Measurements from ENCODE around the gene FEM1C.

Gene FEM1C

DNA sequence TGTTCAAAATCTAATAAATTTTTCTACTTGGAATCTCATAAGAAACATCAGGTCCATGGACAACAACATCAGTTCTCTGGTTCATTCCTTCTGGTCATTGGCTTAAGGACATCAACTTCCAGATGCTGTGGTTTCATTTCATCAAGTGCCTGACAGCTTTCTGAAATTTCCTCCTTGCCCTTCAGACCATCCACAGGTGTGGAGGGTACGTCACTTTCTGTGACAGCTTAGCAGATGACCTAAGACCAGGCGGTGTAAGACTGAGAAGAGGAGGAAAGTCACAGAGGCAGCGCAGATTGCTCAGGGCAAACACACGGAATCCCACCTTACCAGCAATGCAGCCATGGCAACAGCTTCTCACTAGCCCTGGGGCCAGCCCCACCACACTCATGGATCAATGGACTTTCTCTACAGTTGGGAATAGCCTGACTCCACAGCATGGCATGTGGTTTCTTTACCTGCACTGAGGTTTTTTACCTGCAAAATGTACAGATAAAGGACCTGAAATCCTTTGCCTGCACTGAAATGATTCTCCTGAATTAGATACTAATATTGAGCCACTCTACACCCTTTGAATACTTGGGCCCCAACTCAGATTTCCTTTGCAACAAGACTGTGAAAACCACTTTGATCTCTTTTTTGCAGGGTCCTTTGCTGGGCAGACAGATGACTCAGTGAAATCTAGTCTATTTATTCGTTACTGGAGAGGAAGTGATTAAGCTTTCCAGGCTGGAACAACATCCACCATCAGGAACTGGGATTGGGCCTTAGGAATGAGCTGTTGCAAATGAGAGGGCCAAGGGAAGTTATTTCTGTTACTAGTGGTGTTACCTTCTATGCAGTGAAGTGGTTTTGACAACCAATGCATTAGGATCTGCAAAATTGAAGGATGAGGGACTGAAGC is 30.8 kb upstream of the FEM1C start:
- TF ChIP-seq, protein P1, sequence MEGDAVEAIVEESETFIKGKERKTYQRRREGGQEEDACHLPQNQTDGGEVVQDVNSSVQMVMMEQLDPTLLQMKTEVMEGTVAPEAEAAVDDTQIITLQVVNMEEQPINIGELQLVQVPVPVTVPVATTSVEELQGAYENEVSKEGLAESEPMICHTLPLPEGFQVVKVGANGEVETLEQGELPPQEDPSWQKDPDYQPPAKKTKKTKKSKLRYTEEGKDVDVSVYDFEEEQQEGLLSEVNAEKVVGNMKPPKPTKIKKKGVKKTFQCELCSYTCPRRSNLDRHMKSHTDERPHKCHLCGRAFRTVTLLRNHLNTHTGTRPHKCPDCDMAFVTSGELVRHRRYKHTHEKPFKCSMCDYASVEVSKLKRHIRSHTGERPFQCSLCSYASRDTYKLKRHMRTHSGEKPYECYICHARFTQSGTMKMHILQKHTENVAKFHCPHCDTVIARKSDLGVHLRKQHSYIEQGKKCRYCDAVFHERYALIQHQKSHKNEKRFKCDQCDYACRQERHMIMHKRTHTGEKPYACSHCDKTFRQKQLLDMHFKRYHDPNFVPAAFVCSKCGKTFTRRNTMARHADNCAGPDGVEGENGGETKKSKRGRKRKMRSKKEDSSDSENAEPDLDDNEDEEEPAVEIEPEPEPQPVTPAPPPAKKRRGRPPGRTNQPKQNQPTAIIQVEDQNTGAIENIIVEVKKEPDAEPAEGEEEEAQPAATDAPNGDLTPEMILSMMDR (conservative IDR thresholded peaks at IDR 0.05; ENCODE audit: low read length): no peak
- no peak for TF ChIP-seq EZH2phosphoT487 (IDR thresholded peaks at IDR 0.05; ENCODE audit: borderline replicate concordance)
- H3K9ac ChIP-seq (ENCODE audit: low read depth, low read length, poor library complexity, severe bottlenecking): no peak overlapping the region

DNA sequence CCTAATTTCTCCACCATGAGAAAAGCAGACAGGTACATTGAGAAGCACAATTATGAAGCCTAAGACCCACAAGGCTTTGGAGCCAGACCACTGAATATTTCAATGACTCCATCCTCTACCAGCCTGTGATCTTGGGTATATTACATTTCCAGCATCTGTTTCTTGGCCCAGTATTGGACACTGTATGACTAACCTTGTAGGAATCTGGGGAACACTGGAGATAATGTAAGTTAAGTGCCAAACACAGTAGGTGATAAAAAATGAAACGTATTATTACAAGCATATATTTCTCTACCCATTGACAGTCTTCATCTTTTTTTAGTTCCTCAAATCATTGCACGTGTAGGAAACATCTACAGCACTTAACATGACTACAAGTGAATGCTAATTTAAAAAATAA is 28.6 kb upstream of the FEM1C start:
- H3K4me1 ChIP-seq (ENCODE audit: insufficient read depth, low read length, poor library complexity, severe bottlenecking): no peaks in the 10 kb centered on the region
- no peak overlapping the region for H3K4me3 ChIP-seq (ENCODE audit: low read length, poor library complexity, severe bottlenecking)

More for the DNA sequence above, 30.8 kb upstream of the FEM1C start:
- no peaks in the 10 kb centered on the region for H3K36me3 ChIP-seq (ENCODE audit: insufficient read depth, low read length)
- H3K79me2 ChIP-seq (ENCODE audit: insufficient read depth, low read length): no peaks in the 10 kb centered on the region
- H3K4me2 ChIP-seq (ENCODE audit: low read depth, low read length, poor library complexity, severe bottlenecking): no peak overlapping the region
- no peaks in the 10 kb centered on the region for H4K20me1 ChIP-seq (ENCODE audit: insufficient read depth, low read length, poor library complexity, severe bottlenecking)
- no peak overlapping the region for H2AFZ ChIP-seq (ENCODE audit: low read length)
- H3K4me3 ChIP-seq (ENCODE audit: low read length, poor library complexity, severe bottlenecking): no peak overlapping the region
- H3K9me3 ChIP-seq (ENCODE audit: insufficient read depth, low read depth, low read length): no peaks in the 10 kb centered on the region
- H3K4me1 ChIP-seq (ENCODE audit: insufficient read depth, low read length, poor library complexity, severe bottlenecking): no peaks in the 10 kb centered on the region
- H3F3A ChIP-seq (ENCODE audit: low read depth): no peaks in the 10 kb centered on the region
- H3K27me3 ChIP-seq (ENCODE audit: insufficient read depth, low read length, poor library complexity, severe bottlenecking): no peaks in the 10 kb centered on the region
- no peaks in the 10 kb centered on the region for H3K9me2 ChIP-seq (replicated peaks; ENCODE audit: low read depth, low read length)

DNA sequence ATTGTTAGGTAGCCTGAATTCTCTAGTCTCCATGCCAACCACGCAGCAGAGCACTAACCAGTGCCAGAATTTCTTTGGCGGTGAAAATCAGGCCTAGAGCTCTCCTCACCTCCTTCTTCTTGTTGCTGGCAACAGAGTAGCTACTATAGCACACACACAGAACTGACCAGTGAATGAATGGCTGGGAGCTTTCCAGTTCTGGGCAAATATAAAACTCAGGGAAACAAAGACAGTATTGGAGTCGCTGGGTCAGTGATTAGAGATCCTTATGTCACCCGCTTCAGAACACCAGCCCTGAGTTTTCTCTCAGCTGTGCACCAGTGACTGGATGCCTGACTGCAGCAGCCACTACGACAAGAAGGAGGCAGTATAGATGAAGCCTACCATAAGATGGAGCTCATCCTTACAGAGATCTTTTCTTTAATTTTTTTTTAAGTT is 26.9 kb upstream of the FEM1C start:
- no peak overlapping the region for H3K9ac ChIP-seq (ENCODE audit: low read depth, low read length, poor library complexity, severe bottlenecking)
- no peaks in the 10 kb centered on the region for H3K9me2 ChIP-seq (replicated peaks; ENCODE audit: low read depth, low read length)
- H3K4me2 ChIP-seq (ENCODE audit: low read depth, low read length, poor library complexity, severe bottlenecking): no peak overlapping the region
- H3K79me2 ChIP-seq (ENCODE audit: insufficient read depth, low read length): no peaks in the 10 kb centered on the region
- H3K27me3 ChIP-seq (ENCODE audit: insufficient read depth, low read length, poor library complexity, severe bottlenecking): no peaks in the 10 kb centered on the region
- H3K9me3 ChIP-seq (ENCODE audit: insufficient read depth, low read depth, low read length): no peaks in the 10 kb centered on the region
- H2AFZ ChIP-seq (ENCODE audit: low read length): no peak overlapping the region
- no peaks in the 10 kb centered on the region for H3K4me1 ChIP-seq (ENCODE audit: insufficient read depth, low read length, poor library complexity, severe bottlenecking)
- no peaks in the 10 kb centered on the region for H4K20me1 ChIP-seq (ENCODE audit: insufficient read depth, low read length, poor library complexity, severe bottlenecking)
- TF ChIP-seq EZH2phosphoT487 (IDR thresholded peaks at IDR 0.05; ENCODE audit: borderline replicate concordance): no peak
- TF ChIP-seq, protein P1 (conservative IDR thresholded peaks at IDR 0.05; ENCODE audit: low read length): no peak
- no peaks in the 10 kb centered on the region for H3F3A ChIP-seq (ENCODE audit: low read depth)
- no peak overlapping the region for H3K4me3 ChIP-seq (ENCODE audit: low read length, poor library complexity, severe bottlenecking)
- no peaks in the 10 kb centered on the region for H3K36me3 ChIP-seq (ENCODE audit: insufficient read depth, low read length)

More for the DNA sequence above, 28.6 kb upstream of the FEM1C start:
- Histone ChIP-seq H3K36me3 (ENCODE audit: insufficient read depth, low read length) (no peaks in the 10 kb centered on the region), H3K9me3 (ENCODE audit: insufficient read depth, low read depth, low read length) (no peaks in the 10 kb centered on the region), H3K27me3 (ENCODE audit: insufficient read depth, low read length, poor library complexity, severe bottlenecking) (no peaks in the 10 kb centered on the region), H3F3A (ENCODE audit: low read depth) (no peaks in the 10 kb centered on the region), H3K4me2 (ENCODE audit: low read depth, low read length, poor library complexity, severe bottlenecking) (no peak overlapping the region), H3K9ac (ENCODE audit: low read depth, low read length, poor library complexity, severe bottlenecking) (no peak overlapping the region), H3K9me2 (replicated peaks; ENCODE audit: low read depth, low read length) (no peaks in the 10 kb centered on the region), H2AFZ (ENCODE audit: low read length) (no peak overlapping the region), H3K79me2 (ENCODE audit: insufficient read depth, low read length) (no peaks in the 10 kb centered on the region), H4K20me1 (ENCODE audit: insufficient read depth, low read length, poor library complexity, severe bottlenecking) (no peaks in the 10 kb centered on the region)
- TF ChIP-seq EZH2phosphoT487 (IDR thresholded peaks at IDR 0.05; ENCODE audit: borderline replicate concordance): no peak
- TF ChIP-seq, protein P1 (conservative IDR thresholded peaks at IDR 0.05; ENCODE audit: low read length): no peak
